SU-DHL-6 (cell line): ENCODE data around the gene NDST4.

Source experiments
- H2AFZ ChIP-seq: fragments of 200-600 bp; sonication (generic); 2 replicates; pipeline ENCODE4 v1.6.1; 2014; ENCODE audit warnings: low read depth, mild to moderate bottlenecking, moderate library complexity, mixed read lengths, antibody characterized with exemption, low read length; ENCODE audit not compliant: severe bottlenecking
- H3F3A ChIP-seq: fragments of 200-600 bp; shearing (Covaris generic); 2 replicates; pipeline ENCODE4 v1.6.0; 2016; ENCODE audit warnings: antibody characterized with exemption, mild to moderate bottlenecking; ENCODE audit not compliant: insufficient read depth
- H3K27ac ChIP-seq: fragments of 200-600 bp; sonication (generic); 2 replicates; pipeline ENCODE4 v1.5.1; 2016; ENCODE audit warnings: low read depth, mild to moderate bottlenecking, low read length, moderate library complexity, mixed read lengths
- H3K27me3 ChIP-seq: fragments of 200-600 bp; sonication (generic), shearing (Covaris generic); 2 replicates; pipeline ENCODE4 v1.6.0; 2014; ENCODE audit warnings: mild to moderate bottlenecking, low read length
- H3K36me3 ChIP-seq: fragments of 200-600 bp; sonication (generic); 2 replicates; pipeline ENCODE4 v1.6.1; 2014; ENCODE audit warnings: mild to moderate bottlenecking, low read length, mixed read lengths
- H3K4me2 ChIP-seq: fragments of 300-600, 200-600 bp; shearing (Covaris generic), sonication (generic); 2 replicates; pipeline ENCODE4 v1.6.0; 2014; ENCODE audit warnings: low read length, low read depth, mild to moderate bottlenecking; ENCODE audit not compliant: poor library complexity, severe bottlenecking
- H3K4me3 ChIP-seq: fragments of 200-600 bp; sonication (generic); 2 replicates; pipeline ENCODE4 v1.5.1; 2014; ENCODE audit warnings: antibody characterized with exemption, low read length, mild to moderate bottlenecking, mixed read lengths; ENCODE audit not compliant: insufficient read depth, poor library complexity, severe bottlenecking
- H3K79me2 ChIP-seq: fragments of 200-600 bp; sonication (generic); 2 replicates; pipeline ENCODE4 v1.6.1; 2014; ENCODE audit warnings: mild to moderate bottlenecking, low read length, moderate library complexity; ENCODE audit not compliant: insufficient read depth
- H3K9ac ChIP-seq: fragments of 200-600 bp; sonication (generic); 2 replicates; pipeline ENCODE4 v1.7.0; 2014; ENCODE audit warnings: mild to moderate bottlenecking, low read length
- H3K9me2 ChIP-seq: fragments of 200-600 bp; sonication (generic); replicated peaks from 2 replicates; pipeline ENCODE4 v1.6.1; 2014; ENCODE audit warnings: low read length; ENCODE audit not compliant: insufficient read depth
- H3K9me3 ChIP-seq: fragments of 200-600 bp; sonication (generic); 2 replicates; pipeline ENCODE4 v1.6.1; 2014; ENCODE audit warnings: low read length, mixed read lengths; ENCODE audit not compliant: insufficient read depth
- H4K20me1 ChIP-seq: fragments of 200-600 bp; sonication (generic); 2 replicates; pipeline ENCODE4 v1.6.1; 2014; ENCODE audit warnings: low read depth, mild to moderate bottlenecking, antibody characterized with exemption, low read length, moderate library complexity, mixed read lengths
- EZH2phosphoT487 ChIP-seq: fragments of 200-600 bp; sonication (generic), shearing (Covaris generic); conservative IDR thresholded peaks from 2 replicates; pipeline ENCODE4 v1.6.1; 2018; ENCODE audit warnings: mild to moderate bottlenecking, antibody characterized with exemption, low read length, moderate library complexity, mixed read lengths
- TF ChIP-seq, protein P1 (sequence below): fragments of 200-600 bp; sonication (generic); IDR thresholded peaks from one replicate; pipeline ENCODE4 v1.5.1; 2017; ENCODE audit warnings: antibody characterized with exemption, mild to moderate bottlenecking, low read length, moderate library complexity; ENCODE audit not compliant: insufficient read depth, poor library complexity, severe bottlenecking

The NDST4 gene

DNA sequence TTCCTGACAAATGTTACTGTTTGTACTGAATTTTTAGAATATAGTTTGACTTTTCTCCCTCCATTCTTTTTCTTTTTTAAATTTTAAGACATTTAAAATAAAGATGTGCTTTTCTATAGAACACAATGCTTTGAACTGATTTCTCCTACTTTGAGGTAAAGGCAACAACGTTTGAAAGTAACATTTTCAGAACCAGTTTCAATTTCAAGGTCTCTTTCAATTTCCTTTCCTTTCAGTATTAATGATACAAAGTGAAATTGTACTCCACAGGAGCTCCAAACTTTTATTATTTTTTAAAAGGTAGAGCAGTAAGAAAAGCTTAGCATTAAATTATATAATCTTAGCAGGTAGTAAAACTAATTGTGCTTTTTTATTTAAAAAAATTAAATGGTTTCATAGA is 54.9 kb downstream of the NDST4 start:
- no peaks in the 10 kb centered on the region for H3K9me2 ChIP-seq
- no peaks in the 10 kb centered on the region for H4K20me1 ChIP-seq
- H3K9ac ChIP-seq, result no peak overlapping the region
- no peaks in the 10 kb centered on the region for H3F3A ChIP-seq
- H3K27me3 ChIP-seq, result no peaks in the 10 kb centered on the region
- H3K79me2 ChIP-seq, result no peaks in the 10 kb centered on the region
- no peak overlapping the region for H3K27ac ChIP-seq
- no peaks in the 10 kb centered on the region for H3K36me3 ChIP-seq
- no peaks in the 10 kb centered on the region for H3K9me3 ChIP-seq
- H2AFZ ChIP-seq, result no peak overlapping the region
- no peak overlapping the region for H3K4me3 ChIP-seq
- H3K4me2 ChIP-seq, result no peak overlapping the region
- TF ChIP-seq, protein P1, sequence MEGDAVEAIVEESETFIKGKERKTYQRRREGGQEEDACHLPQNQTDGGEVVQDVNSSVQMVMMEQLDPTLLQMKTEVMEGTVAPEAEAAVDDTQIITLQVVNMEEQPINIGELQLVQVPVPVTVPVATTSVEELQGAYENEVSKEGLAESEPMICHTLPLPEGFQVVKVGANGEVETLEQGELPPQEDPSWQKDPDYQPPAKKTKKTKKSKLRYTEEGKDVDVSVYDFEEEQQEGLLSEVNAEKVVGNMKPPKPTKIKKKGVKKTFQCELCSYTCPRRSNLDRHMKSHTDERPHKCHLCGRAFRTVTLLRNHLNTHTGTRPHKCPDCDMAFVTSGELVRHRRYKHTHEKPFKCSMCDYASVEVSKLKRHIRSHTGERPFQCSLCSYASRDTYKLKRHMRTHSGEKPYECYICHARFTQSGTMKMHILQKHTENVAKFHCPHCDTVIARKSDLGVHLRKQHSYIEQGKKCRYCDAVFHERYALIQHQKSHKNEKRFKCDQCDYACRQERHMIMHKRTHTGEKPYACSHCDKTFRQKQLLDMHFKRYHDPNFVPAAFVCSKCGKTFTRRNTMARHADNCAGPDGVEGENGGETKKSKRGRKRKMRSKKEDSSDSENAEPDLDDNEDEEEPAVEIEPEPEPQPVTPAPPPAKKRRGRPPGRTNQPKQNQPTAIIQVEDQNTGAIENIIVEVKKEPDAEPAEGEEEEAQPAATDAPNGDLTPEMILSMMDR, result no peak
- TF ChIP-seq EZH2phosphoT487, result no peak

- Histone ChIP-seq H3K9me3 (no peaks in the 10 kb centered on the region), H3K4me2 (no peak overlapping the region), H3K4me3 (no peak overlapping the region), H3K9ac (no peak overlapping the region), H3K27ac (no peak overlapping the region), H2AFZ (no peak overlapping the region), H3K9me2 (no peaks in the 10 kb centered on the region), H3F3A (no peaks in the 10 kb centered on the region), H4K20me1 (no peaks in the 10 kb centered on the region), H3K36me3 (no peaks in the 10 kb centered on the region), H3K79me2 (no peaks in the 10 kb centered on the region), H3K27me3 (no peaks in the 10 kb centered on the region)
- TF ChIP-seq, protein P1, result no peak
- TF ChIP-seq EZH2phosphoT487, result no peak
These were observed 58.6 kb downstream of the NDST4 start for GRCh38 chr4:115054836-115055235.

GRCh38 chr4:115053313-115053712 is 60.1 kb downstream of the NDST4 start:
- no peak overlapping the region for H3K27ac ChIP-seq
- no peak overlapping the region for H3K9ac ChIP-seq
- H3K36me3 ChIP-seq, result no peaks in the 10 kb centered on the region
- H3K27me3 ChIP-seq, result no peaks in the 10 kb centered on the region
- TF ChIP-seq, protein P1, result no peak
- TF ChIP-seq EZH2phosphoT487, result no peak
- no peak overlapping the region for H2AFZ ChIP-seq
- no peak overlapping the region for H3K4me2 ChIP-seq
- no peaks in the 10 kb centered on the region for H3K9me2 ChIP-seq
- H3K79me2 ChIP-seq, result no peaks in the 10 kb centered on the region
- H3F3A ChIP-seq, result no peaks in the 10 kb centered on the region
- H3K9me3 ChIP-seq, result no peaks in the 10 kb centered on the region
- no peaks in the 10 kb centered on the region for H4K20me1 ChIP-seq
- H3K4me3 ChIP-seq, result no peak overlapping the region
